ENCODE measurements around the gene SCAMP4. TPM values are rescaled to one million over a fixed set of nuclear protein-coding genes. Genes with fewer than 3 reads are reported as not detected.

SCAMP4 gene
- total RNA-seq, 1 experiment from 2014 or later, result 63.3 TPM

- no peak for TF ChIP-seq ZFX (IDR thresholded peaks at IDR 0.05)
- no peak for TF ChIP-seq ZNF274 (IDR thresholded peaks at IDR 0.05; ENCODE audit: low read depth, low read length)
- TF ChIP-seq FOSL1 (IDR thresholded peaks at IDR 0.05; ENCODE audit: low read depth), result no peak
- no peak for TF ChIP-seq SRF (IDR thresholded peaks at IDR 0.05; ENCODE audit: low read depth)
- TF ChIP-seq JUND (IDR thresholded peaks at IDR 0.05), result no peak
- no peak for TF ChIP-seq POLR2A (IDR thresholded peaks at IDR 0.05; ENCODE audit: borderline replicate concordance, extremely low read depth, insufficient read depth, insufficient read length)
- no peak for TF ChIP-seq ATF3 (IDR thresholded peaks at IDR 0.05)
- no peak for TF ChIP-seq ZBTB33 (IDR thresholded peaks at IDR 0.05; ENCODE audit: extremely low read depth, insufficient replicate concordance, low read length)
- TF ChIP-seq CBX3 (IDR thresholded peaks at IDR 0.05; ENCODE audit: low read depth), result no peak
- no peak for TF ChIP-seq MAX (IDR thresholded peaks at IDR 0.05)
- no peak for TF ChIP-seq SP1 (IDR thresholded peaks at IDR 0.05; ENCODE audit: low read depth)
- no peak for TF ChIP-seq ELF1 (IDR thresholded peaks at IDR 0.05; ENCODE audit: borderline replicate concordance, low read depth)
- TF ChIP-seq POLR2AphosphoS5 (IDR thresholded peaks at IDR 0.05; ENCODE audit: low read depth, low read length), result no peak
- no peak for TF ChIP-seq EGR1 (IDR thresholded peaks at IDR 0.05; ENCODE audit: low read depth)
- no peak for TF ChIP-seq TCF7L2 (IDR thresholded peaks at IDR 0.05; ENCODE audit: borderline replicate concordance, extremely low read depth, insufficient read depth, insufficient read length)
- BruUV-seq (replicated peaks), result no TSS peak
- H3K9me3 ChIP-seq (ENCODE audit: control insufficient read depth in 1 of 2, insufficient read depth in 1 of 2, low read depth in 1 of 2, low read length in 2 of 2), result no peaks in the 10 kb centered on the region
- H3K4me2 ChIP-seq (ENCODE audit: low read length), result no peak overlapping the region
- peaks cover 2% of the 10 kb centered on the region for H3K79me2 ChIP-seq (ENCODE audit: insufficient read depth, low read length)
- no peak overlapping the region for H3K9ac ChIP-seq (ENCODE audit: low read length)
- H2AFZ ChIP-seq (ENCODE audit: low read depth, low read length, poor library complexity, severe bottlenecking), result no peak overlapping the region
- H3K36me3 ChIP-seq (ENCODE audit: control insufficient read depth in 1 of 2, insufficient read depth in 2 of 2, low read length in 2 of 2), result no peaks in the 10 kb centered on the region
- H4K20me1 ChIP-seq (ENCODE audit: insufficient read depth), result no peaks in the 10 kb centered on the region
- no peak overlapping the region for H3K4me3 ChIP-seq (replicated peaks in 1 of 2; ENCODE audit: low read depth in 1 of 2, low read length in 2 of 2)
- H3K9me2 ChIP-seq (ENCODE audit: insufficient read depth), result no peaks in the 10 kb centered on the region
- no peak overlapping the region for H3K27ac ChIP-seq (ENCODE audit: low read depth, low read length)
- DNase-seq (ENCODE audit: low read depth, low spot score) (no peak), ATAC-seq (no peak)
- peaks cover under 1 to 6% of the 10 kb centered on the region in 2 experiments; a peak in 3 of 4 replicates for H3K4me1 ChIP-seq (ENCODE audit: control insufficient read depth in 1 of 2, insufficient read depth in 2 of 2, low read length in 2 of 2)
- no peaks in the 10 kb centered on the region for H3K27me3 ChIP-seq (ENCODE audit: insufficient read depth, low read length)
- intact Hi-C loops (cut with micrococcal nuclease), result no loop called here
- CTCF ChIA-PET, result no interaction called here
- POLR2A ChIA-PET, result no interaction called here
- RAD21 ChIA-PET (ENCODE audit: low non-redundant PET in 1 of 2, low total read pairs in 2 of 2, uncharacterized antibody in 2 of 2, unreplicated experiment in 2 of 2), result no interaction called here
Observed at GRCh38 chr19:1889907-1890306, 15.3 kb upstream of the SCAMP4 start.

Data from HCT116 (cell line).